Sigmoid colon (tissue), 7 donors: Measurements from ENCODE around the gene RGS9. TPM values are rescaled to one million over a fixed set of nuclear protein-coding genes. Genes with fewer than 3 reads are reported as not detected.

Experiments used
- DNase-seq: peaks from one replicate; pipeline ENCODE4 v3.0.0-alpha.2; 2019
- H3K27ac ChIP-seq, 4 donors: fragments of 200-600 bp; sonication (generic); one replicate each; pipeline ENCODE4 v1.5.1; 2016 to 2019; ENCODE audit warnings: mild to moderate bottlenecking in 1 of 4
- H3K27me3 ChIP-seq, 3 donors: fragments of 200-600 bp; sonication (generic); one replicate each; pipeline ENCODE4 v1.5.1; 2019; ENCODE audit warnings: mild to moderate bottlenecking in 1 of 3
- H3K36me3 ChIP-seq, 4 donors: fragments of 200-600 bp; sonication (generic); one replicate each; pipeline ENCODE4 v1.5.1; 2016 to 2019
- H3K4me1 ChIP-seq, 4 donors: fragments of 200-600 bp; sonication (generic); one replicate each; pipeline ENCODE4 v1.5.1; 2017 to 2019
- H3K4me3 ChIP-seq, 4 donors: fragments of 200-600 bp; sonication (generic); one replicate each; pipeline ENCODE4 v1.5.1; 2017 to 2019; ENCODE audit warnings: mild to moderate bottlenecking in 2 of 4, moderate library complexity in 1 of 4
- H3K9me3 ChIP-seq, 4 donors: fragments of 200-600 bp in 3 of 4; sonication (generic) in 3 of 4; one replicate each; pipeline versions ENCODE4 v1.5.1 to v1.6.1; 2013 to 2019
- CTCF ChIP-seq, 4 experiments: fragments of 450-650 bp in 3 of 4; fragments of 200-600 bp in 1 of 4; IDR thresholded peaks; one replicate each; pipeline ENCODE4 v1.5.1; 2016 to 2019; ENCODE audit warnings: antibody characterized with exemption in 4 of 4, mild to moderate bottlenecking in 3 of 4, moderate library complexity in 2 of 4
- EP300 ChIP-seq, 4 donors: sonication (generic); formaldehyde crosslinking; IDR thresholded peaks; one replicate each; pipeline ENCODE4 v1.6.1; 2017; ENCODE audit warnings: antibody characterized with exemption in 4 of 4
- POLR2A ChIP-seq, 2 donors: fragments of 450-650 bp; IDR thresholded peaks; one replicate each; pipeline ENCODE4 v1.6.1; 2016; ENCODE audit warnings: antibody characterized with exemption in 2 of 2, mild to moderate bottlenecking in 2 of 2, moderate library complexity in 2 of 2
- POLR2AphosphoS5 ChIP-seq, 4 donors: sonication (generic); formaldehyde crosslinking; IDR thresholded peaks; one replicate each; pipeline ENCODE4 v1.6.1; 2017; ENCODE audit warnings: antibody characterized with exemption in 4 of 4
- whole genome bisulfite sequencing, 2 donors: extraction: QIAGEN DNeasy Blood & Tissue Kit; methylation state at CpG; one replicate each; pipeline ENCODE4 v1.1.7; 2013; 5-methylcytosine and 5-hydroxymethylcytosine counted together
- intact Hi-C: fragments of 100-400 bp; cut with DNase I; formaldehyde crosslinking; loops from one replicate; pipeline ENCODE4 v1.15.1; 2023
- polyA plus RNA-seq, 3 donors: library from polyadenylated mRNA; stranded (reverse); fragments of 200-250 nt; gene quantifications; one replicate each; pipeline ENCODE4 v1.2.3, GENCODE V29; 2013
- total RNA-seq, 4 donors: library from RNA; depleted of rRNA; stranded (reverse); fragments of >200 nt; gene quantifications; one replicate each; pipeline ENCODE4 v1.1.0, GENCODE V29; 2016
- donor health status: healthy with polysubstance abuse.
- donor health status: Bipolar disorder and iron deficiency.
- donor health status: healthy.

The RGS9 gene
- total and polyA plus RNA-seq, 7 donors: 5.0 to 30.5 (median 16.9) TPM

GRCh38 chr17:65103431-65103830, 33.7 kb upstream of the RGS9 start:
- 64 to 77% methylated on average over 3 of the region's 3 CpGs for WGBS, 2 donors
- no peak for TF ChIP-seq EP300 (IDR thresholded peaks at IDR 0.05)
- no peak for TF ChIP-seq POLR2A (IDR thresholded peaks at IDR 0.05)
- no peak for TF ChIP-seq CTCF (IDR thresholded peaks at IDR 0.05)
- no peak for TF ChIP-seq POLR2AphosphoS5 (IDR thresholded peaks at IDR 0.05)
- H3K27ac ChIP-seq: no peak overlapping the region
- no peaks in the 10 kb centered on the region for H3K9me3 ChIP-seq
- H3K36me3 ChIP-seq: no peaks in the 10 kb centered on the region
- intact Hi-C loops: loop anchor here (5.0 kb wide), 1 partner anchor 141 kb away; no protein-coding TSS in a partner anchor
- peak; percentile 52 for DNase-seq
- peaks cover 0 to 55% (median 32%) of the 10 kb centered on the region in 4 donors for H3K4me1 ChIP-seq
- no peak overlapping the region for H3K4me3 ChIP-seq
- no peaks in the 10 kb centered on the region for H3K27me3 ChIP-seq

- TF ChIP-seq POLR2A (IDR thresholded peaks at IDR 0.05): no peak
- TF ChIP-seq EP300 (IDR thresholded peaks at IDR 0.05): no peak
- TF ChIP-seq POLR2AphosphoS5 (IDR thresholded peaks at IDR 0.05): no peak
- TF ChIP-seq CTCF (IDR thresholded peaks at IDR 0.05): no peak
- DNase-seq: peak; percentile 56
Observed at GRCh38 chr17:65103896-65104295, 33.3 kb upstream of the RGS9 start.

GRCh38 chr17:65104541-65104940, 32.6 kb upstream of the RGS9 start:
- H3K4me3 ChIP-seq: no peak overlapping the region
- TF ChIP-seq POLR2A (IDR thresholded peaks at IDR 0.05) (no peak), POLR2AphosphoS5 (IDR thresholded peaks at IDR 0.05) (no peak), CTCF (IDR thresholded peaks at IDR 0.05) (no peak), EP300 (IDR thresholded peaks at IDR 0.05) (no peak)
- intact Hi-C loops: loop anchor here (5.0 kb wide), 1 partner anchor 142 kb away; no protein-coding TSS in a partner anchor
- H3K9me3 ChIP-seq: no peaks in the 10 kb centered on the region
- H3K4me1 ChIP-seq: peaks cover 0 to 55% (median 32%) of the 10 kb centered on the region in 4 donors
- no peaks in the 10 kb centered on the region for H3K27me3 ChIP-seq
- H3K36me3 ChIP-seq: peaks cover 0 to 2% (median 0%) of the 10 kb centered on the region in 4 donors
- peak; percentile 12 for DNase-seq
- peak overlapping the region; percentile 1 to 78 (median 47) for H3K27ac ChIP-seq

More at GRCh38 chr17:65103896-65104295, 33.3 kb upstream of the RGS9 start:
- H3K27me3 ChIP-seq: no peaks in the 10 kb centered on the region
- H3K27ac ChIP-seq: peak overlapping the region in 1 of 4 donors; percentile 78
- no peaks in the 10 kb centered on the region for H3K36me3 ChIP-seq
- peaks cover 0 to 55% (median 32%) of the 10 kb centered on the region in 4 donors for H3K4me1 ChIP-seq
- no peak overlapping the region for H3K4me3 ChIP-seq
- intact Hi-C loops: loop anchor here (5.0 kb wide), 1 partner anchor 142 kb away; no protein-coding TSS in a partner anchor
- no peaks in the 10 kb centered on the region for H3K9me3 ChIP-seq
- 81 to 92% methylated on average over 5 of the region's 5 CpGs for WGBS, 2 donors

DNA sequence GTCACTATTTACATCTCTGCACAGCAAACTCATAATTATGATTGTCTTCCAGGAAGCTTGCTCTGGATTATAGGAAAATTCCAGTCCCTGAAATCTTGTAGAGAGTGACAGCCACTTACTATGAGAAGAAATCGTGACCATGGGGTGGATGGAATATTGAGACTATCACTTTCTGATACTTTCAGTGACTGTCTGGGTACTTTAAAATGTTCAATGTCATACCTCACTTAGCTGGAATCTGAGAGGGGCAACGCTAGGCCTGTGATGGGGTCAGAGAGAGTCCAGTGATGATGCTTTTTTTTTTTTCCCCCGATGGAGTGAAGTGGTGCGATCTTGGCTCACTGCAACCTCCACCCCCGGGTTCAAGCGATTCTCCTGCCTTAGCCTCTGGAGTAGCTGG, 32.2 kb upstream of the RGS9 start:
- DNase-seq: peak; percentile 0
- Histone ChIP-seq H3K27ac (peak overlapping the region; percentile 1 to 78 (median 47)), H3K36me3 (peaks cover 0 to 6% (median 0%) of the 10 kb centered on the region in 4 donors), H3K4me3 (no peak overlapping the region), H3K4me1 (peaks cover 0 to 52% (median 29%) of the 10 kb centered on the region in 4 donors), H3K9me3 (no peaks in the 10 kb centered on the region), H3K27me3 (no peaks in the 10 kb centered on the region)
- no peak for TF ChIP-seq EP300 (IDR thresholded peaks at IDR 0.05)
- TF ChIP-seq POLR2A (IDR thresholded peaks at IDR 0.05): no peak
- no peak for TF ChIP-seq CTCF (IDR thresholded peaks at IDR 0.05)
- TF ChIP-seq POLR2AphosphoS5 (IDR thresholded peaks at IDR 0.05): no peak
- WGBS, 2 donors: 73 to 77% methylated on average over 6 of the region's 6 CpGs
- intact Hi-C loops: loop anchor here (5.0 kb wide), 1 partner anchor 143 kb away; no protein-coding TSS in a partner anchor

- H3K36me3 ChIP-seq: peaks cover 0 to 14% (median 0%) of the 10 kb centered on the region in 4 donors
- H3K27me3 ChIP-seq: no peaks in the 10 kb centered on the region
- intact Hi-C loops: no loop called here
- no peak overlapping the region for H3K4me3 ChIP-seq
- no peaks in the 10 kb centered on the region for H3K9me3 ChIP-seq
- H3K4me1 ChIP-seq: peaks cover 0 to 36% (median 18%) of the 10 kb centered on the region in 4 donors
- no peak overlapping the region for H3K27ac ChIP-seq
- DNase-seq: peak; percentile 0
- WGBS, 2 donors: 95 to 97% methylated on average over 6 of the region's 6 CpGs
- TF ChIP-seq EP300 (IDR thresholded peaks at IDR 0.05): no peak
- no peak for TF ChIP-seq POLR2A (IDR thresholded peaks at IDR 0.05)
- TF ChIP-seq POLR2AphosphoS5 (IDR thresholded peaks at IDR 0.05): no peak
- no peak for TF ChIP-seq CTCF (IDR thresholded peaks at IDR 0.05)
Observed at GRCh38 chr17:65108152-65108551, 29.0 kb upstream of the RGS9 start.
